HG02623 (cell line): ENCODE measurements around the gene ERBB2.
"Not testable (repeated sequence)": the region's sequence is repeated elsewhere in the genome, so short reads cannot be mapped to it uniquely, and the experiment has no call there.

Experiments
- ATAC-seq: cut with Tn5 transposase; IDR thresholded peaks from one replicate; pipeline ENCODE4 v1.9.1; 2021; ENCODE audit warnings: moderate library complexity; ENCODE audit not compliant: unreplicated experiment

Gene ERBB2

DNA sequence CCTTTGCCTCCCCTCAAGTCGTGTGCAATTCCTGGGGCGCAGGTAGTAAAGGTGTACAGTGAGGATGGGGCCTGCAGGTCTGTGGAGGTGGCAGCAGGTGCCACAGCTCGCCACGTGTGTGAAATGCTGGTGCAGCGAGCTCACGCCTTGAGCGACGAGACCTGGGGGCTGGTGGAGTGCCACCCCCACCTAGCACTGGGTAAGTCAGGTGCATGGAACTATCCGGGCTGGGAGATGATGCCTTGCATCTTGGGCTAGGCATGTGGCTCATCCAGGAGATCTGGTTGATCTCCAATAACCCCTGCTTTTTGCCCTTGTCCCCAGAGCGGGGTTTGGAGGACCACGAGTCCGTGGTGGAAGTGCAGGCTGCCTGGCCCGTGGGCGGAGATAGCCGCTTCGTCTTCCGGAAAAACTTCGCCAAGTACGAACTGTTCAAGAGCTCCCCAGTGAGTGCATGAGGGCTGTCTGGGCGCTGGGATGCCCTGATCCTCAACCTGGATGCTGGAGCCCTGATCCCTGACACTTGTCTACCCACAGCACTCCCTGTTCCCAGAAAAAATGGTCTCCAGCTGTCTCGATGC lies 43.1 kb downstream of the ERBB2 start:
- no peak for ATAC-seq

DNA sequence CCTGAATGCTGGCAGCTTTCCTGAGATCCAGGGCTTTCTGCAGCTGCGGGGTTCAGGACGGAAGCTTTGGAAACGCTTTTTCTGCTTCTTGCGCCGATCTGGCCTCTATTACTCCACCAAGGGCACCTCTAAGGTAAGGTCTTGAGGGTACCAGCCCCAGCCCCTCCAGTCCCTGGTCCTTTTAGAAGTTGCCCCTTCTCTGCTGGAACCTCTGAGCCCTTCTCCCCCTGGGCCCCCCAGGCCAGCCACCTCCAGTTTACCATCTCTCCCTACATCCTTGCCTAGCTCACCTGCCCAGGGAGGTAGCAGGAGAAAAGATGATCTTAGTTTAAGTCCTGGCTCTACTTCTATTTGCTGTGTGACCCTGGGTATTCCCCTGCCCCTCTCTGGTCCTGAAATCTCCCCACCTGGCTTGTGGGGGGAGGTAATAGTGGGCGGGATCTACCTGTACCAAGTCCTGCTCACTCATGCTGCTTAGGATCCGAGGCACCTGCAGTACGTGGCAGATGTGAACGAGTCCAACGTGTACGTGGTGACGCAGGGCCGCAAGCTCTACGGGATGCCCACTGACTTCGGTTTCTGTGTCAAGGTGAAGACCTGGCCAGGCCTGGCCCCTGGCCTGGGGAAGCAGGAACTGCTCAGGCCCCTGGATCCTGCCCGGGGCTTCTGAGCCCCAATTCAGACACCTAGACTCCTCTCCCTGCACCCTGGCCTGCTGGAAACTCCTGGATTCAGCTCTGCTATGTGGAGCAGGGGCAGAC lies 44.4 kb downstream of the ERBB2 start:
- no peak for ATAC-seq

DNA sequence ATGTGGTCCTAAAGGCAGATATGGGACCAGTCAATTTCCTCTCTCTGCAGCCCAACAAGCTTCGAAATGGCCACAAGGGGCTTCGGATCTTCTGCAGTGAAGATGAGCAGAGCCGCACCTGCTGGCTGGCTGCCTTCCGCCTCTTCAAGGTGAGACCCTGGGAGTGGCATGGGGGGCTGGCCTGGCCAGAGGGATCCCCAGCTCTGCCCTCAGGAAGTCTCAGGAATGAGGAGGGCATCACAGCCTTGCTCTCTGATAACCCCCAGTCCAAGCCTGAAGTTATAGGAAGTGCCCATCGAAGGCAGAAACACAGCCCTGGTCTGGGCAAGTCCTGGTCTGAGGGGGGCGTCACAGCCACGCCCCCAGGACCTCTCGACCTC lies 45.0 kb downstream of the ERBB2 start:
- no peak for ATAC-seq

DNA sequence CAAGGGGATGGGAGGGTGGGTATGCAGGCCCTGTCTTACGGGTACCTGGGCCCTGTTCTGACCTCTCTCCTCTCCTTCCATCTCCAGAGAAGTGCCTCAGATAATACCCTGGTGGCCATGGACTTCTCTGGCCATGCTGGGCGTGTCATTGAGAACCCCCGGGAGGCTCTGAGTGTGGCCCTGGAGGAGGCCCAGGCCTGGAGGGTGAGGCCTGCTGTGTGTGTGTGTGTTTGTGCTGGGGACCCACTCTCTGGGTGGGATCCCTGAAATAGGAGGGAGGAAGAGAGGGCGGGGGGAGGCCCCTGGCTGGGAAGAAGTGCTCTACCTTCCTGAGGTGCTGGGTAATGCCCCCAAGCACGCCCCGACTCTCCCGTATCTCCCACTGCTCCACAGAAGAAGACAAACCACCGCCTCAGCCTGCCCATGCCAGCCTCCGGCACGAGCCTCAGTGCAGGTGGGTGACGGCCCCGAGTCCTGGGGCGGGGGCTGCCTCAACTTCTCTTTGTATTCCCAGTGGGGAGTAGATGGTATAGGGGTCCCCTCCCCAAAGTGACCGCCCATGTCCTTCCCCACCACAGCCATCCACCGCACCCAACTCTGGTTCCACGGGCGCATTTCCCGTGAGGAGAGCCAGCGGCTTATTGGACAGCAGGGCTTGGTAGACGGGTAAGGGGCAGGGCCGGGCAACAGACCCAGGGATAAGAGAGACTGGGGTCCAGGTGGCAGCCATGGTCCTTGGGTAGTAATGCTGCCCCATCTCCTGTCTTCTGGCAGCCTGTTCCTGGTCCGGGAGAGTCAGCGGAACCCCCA lies 45.7 kb downstream of the ERBB2 start:
- ATAC-seq, result no peak

DNA sequence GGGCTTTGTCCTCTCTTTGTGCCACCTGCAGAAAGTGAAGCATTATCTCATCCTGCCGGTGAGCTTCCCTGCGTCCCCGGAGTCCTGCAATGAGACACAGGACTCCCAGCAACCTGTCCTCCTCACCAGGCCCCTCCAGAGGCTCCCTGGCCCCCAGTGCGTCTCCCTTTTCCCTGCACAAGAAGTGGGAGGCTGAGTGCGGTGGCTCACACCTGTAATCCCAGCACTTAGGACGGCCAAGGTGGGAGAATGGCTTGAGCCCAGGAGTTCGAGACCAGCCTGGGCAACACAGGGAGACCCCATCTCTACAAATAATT lies 46.2 kb downstream of the ERBB2 start:
- no peak for ATAC-seq

DNA sequence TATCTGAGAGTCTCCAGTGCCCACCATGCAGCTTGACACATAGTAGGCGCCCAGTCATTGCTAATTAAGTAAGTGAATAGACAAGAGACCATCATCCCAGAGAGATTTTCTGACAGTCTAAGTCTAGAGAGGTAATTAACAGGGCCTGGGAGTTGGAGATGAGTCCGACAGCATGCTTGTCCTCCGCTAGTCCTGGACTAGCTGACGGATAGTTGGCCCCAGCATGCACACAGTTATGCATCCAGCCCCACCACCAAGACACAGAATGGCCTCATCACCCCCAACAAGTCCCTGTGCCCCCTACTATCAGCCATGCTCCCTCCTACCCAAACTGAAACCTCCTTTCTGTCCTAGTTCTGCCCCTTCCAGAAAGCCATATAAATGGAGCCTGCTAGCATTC lies 47.9 kb downstream of the ERBB2 start:
- ATAC-seq, result no peak

DNA sequence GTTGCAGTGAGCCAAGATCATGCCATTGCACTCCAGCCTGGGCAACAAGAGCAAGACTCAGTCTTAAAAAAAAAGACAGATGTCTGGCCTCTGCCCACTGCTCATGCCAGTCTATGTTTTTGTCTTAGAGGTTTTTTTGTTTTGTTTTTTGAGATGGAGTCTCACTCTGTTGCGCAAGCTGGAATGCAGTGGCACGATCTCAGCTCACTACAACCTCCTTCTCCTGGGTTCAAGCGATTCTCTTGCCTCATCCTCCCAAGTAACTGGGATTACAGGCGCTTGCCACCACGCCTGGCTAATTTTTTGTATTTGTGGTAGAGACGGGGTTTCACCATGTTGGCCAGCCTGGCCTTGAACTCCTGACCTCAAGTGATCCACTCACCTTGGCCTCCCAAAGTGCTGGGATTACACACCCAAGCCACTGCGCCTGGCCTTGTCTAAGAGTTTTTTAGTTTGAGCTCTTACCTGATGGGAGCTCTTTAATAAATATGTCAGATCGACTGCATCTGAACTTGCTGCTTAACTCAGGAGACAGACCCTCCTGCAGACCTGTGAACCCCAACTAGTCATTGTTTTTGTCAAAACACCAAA lies 48.7 kb downstream of the ERBB2 start:
- not testable (repeated sequence) for ATAC-seq

DNA sequence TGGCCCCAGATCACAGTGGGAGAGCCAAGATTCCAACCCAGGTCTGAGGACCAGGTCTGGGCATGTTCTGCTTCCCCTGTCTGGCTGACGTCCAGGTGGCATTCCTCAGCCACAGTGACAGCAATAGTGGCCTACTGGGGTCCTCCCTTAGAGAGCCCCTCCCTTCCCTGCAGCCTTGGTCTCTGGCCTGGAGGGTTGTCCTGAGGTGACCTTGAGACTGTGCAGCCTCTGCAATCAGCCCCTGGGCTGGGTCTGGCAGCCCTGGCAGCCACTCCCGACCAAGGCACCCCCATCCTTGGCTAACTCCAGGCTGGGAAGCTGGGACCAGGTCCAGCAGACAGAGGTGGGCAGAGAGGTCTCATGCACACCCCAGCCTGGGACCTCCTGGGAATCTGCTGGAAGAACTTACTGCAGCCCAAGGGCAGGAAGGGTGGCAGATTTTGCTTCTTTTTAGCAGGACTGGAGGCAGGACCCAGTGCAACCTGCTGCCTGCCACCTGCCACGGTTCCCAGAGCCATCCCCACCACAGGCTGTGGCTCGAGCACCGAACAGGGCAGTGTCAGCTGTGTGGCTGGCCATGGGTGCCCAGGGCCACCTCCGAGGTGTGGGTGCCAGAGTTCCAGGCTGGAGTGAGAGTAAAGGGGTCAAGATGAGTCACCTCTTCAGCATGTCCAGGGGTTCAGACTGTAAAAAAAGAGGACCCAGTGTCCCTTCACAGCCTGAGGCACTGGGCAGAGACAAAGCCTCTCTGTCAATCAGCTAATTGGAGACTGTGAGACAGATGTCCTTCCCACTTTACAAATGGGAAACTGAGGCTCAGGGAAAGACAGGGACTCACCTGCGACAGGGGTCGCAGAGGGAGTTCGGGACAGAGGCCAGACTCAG lies 50.5 kb downstream of the ERBB2 start:
- no peak for ATAC-seq

DNA sequence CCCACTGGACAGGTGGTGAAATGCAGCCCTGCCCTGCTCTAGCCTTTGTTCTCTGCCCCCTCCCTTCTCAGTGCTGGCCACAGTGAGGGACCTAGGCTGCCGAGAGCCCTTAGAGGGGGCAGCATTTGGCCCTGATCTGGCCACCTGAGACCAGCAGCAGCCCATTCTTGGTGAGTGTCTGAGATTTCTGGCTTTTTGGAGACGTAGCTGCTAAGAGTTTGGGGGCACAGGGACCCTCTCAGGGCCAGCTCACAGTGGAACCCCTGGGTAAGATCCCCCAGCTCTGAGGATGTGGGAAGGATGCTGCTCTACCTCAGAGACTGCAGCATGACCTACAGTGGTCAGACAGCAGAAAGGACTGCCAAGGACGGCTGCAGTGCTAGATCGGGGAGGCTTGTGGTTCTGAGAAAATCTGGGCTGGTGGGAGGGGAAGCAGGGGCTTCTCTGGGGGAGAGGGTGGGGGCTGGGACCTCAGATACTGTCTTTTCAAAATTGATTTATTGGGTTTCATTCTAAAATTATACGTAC lies 51.2 kb downstream of the ERBB2 start:
- ATAC-seq, result no peak

DNA sequence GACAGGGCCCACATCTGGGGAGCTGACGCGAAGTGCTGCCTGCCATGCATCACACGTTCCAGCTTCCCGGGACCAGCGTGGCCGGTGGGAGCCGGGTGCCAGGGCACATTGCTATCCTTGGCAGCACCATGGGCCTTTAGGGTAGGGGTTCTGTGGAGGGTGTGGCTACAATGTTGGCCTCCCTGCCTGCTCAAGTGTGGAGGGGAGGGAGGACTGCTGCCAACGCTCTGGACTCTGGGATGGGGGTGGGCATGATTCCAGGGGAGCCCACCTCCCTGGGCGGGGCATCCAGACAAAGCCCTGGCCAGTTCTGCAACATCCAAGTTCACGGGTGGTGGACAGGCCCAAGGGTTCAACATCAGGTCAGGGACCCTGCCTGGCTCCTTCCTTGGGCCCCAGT lies 51.8 kb downstream of the ERBB2 start:
- ATAC-seq, result no peak

DNA sequence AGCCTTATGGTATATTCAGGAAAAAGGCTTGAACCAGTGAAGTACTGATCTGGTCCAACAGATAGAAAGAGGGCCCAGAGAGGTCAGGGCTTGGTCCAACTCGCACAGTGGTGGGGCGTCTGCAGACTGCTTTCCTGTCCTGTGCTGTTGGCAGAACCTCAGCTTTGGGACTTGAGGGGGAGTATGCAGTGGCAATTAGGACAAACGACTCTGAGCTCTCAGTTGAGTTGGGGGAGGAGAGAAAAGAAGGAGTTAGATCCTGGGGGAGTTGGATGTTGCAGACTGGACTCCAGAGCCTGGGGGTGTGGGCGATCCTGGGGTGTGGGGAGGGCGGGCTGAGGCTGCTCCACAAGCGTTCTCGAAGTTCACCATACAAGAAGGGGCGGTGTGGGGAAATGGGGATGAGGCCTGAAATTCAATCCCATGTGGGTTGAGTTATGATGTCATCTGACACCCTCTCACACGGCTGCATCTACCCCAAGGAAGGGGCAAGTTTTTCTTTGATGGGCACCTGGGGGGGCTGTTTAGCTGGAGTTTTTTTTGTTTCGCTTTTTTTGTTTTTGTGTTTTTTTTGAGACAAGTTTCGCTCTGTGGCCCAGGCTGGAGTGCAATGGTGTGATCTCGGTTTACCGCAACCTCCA lies 52.5 kb downstream of the ERBB2 start:
- no peak for ATAC-seq

DNA sequence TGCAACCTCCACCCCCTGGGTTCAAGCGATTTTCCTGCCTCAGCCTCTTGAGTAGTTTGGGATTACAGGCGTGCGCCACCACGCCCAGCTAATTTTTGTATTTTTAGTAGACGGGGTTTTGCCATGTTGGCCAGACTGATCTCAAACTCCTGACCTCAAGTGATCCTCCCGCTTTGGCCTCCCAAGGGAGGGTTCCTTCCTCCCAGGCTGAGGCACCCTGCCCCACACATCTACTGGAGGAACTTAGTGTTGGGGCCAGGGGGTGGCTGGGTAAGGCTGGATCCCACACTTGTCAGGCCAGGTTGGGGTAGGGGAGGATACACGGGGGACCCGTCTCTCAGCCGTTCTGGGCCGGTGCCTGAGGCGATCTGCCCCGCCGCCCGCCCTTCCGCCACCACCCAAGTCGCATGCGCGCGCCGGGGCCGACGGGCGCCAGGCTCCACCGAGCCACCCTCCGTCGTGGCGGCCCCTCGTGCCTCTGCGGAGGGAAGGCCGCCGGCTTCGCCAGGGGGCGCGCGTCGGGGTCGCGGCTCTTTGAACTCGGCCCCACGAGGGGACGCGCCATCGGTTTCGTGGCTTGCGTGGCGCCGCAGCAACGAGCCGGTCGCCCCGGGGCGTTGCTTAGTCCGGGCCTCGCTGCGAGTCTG lies 53.8 kb downstream of the ERBB2 start:
- peak; percentile 20 for ATAC-seq

DNA sequence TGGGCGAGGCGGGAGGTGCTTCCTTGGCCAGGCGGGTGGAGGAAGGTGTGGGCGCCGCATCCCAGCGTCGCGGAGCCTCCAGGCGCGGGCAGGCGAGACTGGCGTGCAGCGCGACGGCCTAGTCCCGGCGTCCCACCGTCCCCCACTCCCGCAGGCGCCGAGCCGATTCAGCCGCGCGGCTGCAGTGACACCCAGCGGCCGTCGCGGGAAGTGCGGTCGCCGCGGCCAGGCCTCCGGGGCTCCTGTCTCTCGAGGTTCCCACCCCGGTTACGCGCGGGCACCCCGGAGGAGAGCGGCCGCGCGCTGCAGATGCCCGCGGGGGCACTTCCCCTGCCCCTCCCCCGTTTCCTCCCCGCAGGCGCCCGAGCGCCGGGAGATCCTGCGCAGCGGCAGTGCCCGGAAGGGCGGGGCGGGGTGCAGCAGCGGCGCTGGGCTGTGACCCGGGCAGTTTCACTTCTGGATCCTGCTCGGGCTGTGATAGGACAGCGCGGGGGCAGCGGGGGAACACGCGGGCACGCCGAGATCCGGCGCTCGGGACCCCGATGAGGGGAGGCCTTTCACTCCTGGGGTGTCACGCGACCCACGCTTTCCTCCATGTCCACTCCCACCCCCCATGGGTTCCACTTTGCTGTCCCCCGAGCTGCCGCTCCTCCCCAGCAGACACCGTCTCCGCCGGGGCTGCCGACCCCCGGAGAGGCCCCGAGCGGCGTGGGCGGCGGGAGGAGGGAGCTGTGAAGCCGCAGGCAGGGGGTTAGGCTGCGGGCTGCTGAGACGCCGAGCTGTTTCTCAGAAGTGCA lies 54.5 kb downstream of the ERBB2 start:
- peak; percentile 53 for ATAC-seq

DNA sequence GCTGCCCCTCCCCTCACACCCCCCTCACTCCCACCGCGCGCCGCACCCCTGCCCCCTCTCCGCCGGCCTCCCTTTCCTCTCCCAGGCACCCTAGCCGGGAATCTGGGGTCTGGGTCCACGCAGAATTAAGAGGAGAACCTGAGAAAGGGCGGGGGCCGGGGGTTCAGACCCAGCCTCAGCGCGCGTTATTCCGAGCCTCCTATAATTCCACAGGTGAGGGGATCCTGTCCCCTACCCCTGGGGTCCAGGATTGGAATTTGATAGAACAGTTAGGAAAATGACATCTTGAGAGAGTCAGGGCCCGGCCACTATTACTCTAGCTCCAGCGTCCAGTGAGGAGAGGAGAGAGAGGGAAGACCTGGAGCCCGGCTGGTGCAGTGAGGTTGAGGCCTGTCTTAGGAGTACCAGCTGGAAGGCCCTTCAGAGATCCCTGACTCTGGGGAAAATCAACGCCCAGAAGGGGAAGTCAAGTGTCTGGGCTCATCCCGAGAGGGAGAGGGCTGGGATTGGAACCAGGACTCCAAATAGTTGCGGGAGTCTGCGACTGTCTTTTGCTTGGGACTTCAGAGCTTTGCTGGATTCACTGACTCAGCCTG lies 55.2 kb downstream of the ERBB2 start:
- no peak for ATAC-seq

DNA sequence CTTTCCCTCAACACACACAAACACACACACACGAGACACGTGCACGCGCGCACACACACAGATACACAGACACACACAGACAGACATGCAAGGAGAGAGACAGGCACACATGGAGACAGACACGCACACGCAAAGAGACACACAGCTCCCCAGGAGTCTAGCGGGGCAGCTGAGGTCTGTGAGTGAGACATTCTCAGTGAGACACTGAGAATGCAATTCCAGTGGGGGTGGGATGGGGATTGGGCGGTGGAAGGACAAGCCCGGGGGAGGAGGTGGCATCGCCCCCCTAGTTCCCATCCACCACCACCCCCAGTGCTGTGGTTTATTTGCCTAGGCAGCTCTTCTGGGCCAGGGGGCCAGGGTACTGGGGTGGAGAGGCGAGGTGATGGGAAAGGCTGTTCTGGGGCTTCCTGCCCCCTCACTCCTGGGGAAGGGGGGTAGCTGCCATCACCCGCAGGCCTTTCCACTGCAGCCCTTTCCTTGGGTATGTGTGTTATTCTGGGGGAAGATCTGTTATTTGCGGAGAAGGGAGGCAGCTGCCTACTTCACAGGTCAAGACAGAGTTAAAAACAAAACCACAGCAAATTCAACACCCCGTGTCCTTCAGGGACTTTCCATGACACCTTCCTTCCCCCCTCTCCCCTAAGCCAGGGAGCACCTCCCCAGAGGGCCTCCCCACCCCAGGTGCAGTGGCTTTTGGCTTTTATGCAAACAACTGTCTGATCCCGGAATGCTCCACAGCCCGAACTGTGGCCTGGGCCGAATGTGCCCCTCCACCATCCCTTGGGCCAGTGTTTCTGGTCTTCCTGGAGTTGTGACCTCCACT lies 55.9 kb downstream of the ERBB2 start:
- ATAC-seq, result no peak

DNA sequence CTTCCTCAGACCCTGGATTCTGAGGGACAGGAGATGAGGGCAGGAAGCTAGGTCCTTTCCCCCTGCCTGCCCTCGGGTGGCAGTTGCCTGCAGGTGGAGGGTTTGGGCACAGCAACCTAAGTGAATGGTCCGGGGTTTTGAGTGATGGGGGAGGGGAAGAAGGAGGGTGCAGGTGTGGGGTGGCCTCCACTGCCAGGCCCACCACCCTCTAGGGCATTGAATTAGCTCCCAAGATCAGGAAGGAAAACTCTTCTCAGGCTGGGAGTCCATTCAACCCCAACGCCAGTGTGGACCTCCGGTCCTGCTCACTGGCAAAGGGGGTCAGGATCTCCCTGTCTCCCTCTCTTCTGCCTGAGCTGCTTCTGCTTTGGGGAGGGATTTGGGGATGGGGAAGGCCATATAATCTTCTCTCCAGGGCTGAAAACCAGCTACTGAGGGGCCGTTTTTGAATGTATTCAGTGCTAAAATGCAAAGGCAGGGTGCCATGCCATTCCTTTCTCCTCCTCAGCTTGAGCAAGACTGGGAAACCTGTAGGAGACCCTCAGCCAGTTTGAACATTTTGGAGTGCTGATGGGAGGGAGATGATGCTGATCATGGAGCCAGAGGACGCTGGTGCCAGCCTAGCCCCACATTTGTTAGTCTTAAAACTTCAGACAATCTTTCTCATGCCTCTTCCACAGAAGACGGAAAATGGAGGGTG lies 56.7 kb downstream of the ERBB2 start:
- no peak for ATAC-seq

DNA sequence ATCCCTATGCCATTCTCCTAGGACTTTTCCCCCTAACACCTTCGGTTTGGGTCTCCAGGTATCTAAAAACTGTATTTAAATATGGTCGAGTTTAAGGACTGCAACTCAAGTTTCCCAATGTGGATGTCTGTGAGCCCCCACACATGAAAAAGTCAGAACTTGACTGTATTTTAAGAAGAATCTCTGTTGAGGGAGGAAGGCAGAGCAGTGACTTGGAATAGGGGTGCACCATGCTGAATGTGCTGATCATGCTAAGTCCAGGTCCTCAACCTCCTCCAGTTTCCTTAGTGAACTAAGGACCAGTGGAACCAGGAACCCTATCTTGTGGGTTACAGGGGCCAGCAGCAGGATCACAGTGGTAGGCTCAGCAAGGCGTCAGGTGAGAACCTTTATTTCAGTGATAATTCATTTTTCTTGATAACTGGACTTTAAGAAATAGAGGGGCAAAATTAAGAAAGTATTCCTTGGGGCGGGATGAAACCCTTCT lies 57.4 kb downstream of the ERBB2 start:
- no peak for ATAC-seq
